ENCODE measurements around the gene CCDC186. TPM values are rescaled to one million over a fixed set of nuclear protein-coding genes. Genes with fewer than 3 reads are reported as not detected.
A peak's percentile ranks its signal among the peaks of the same experiment; 100 is the strongest.

The CCDC186 gene
- total and polyA plus RNA-seq, 2 donors from 2014 or later: 4.7 to 34.2 TPM

- Histone ChIP-seq H3K36me3 (ENCODE audit: control insufficient read depth in 2 of 3, insufficient read depth in 3 of 3, low read length in 3 of 3) (no peaks in the 10 kb centered on the region), H3K9ac (ENCODE audit: low read length in 3 of 3) (no peak overlapping the region), H3K4me3 (ENCODE audit: low read length in 3 of 3) (no peak overlapping the region), H3K27ac (ENCODE audit: low read depth in 2 of 2, low read length in 2 of 2) (no peak overlapping the region), H3K9me3 (ENCODE audit: control insufficient read depth in 2 of 3, insufficient read depth in 1 of 3, low read length in 3 of 3) (no peaks in the 10 kb centered on the region), H3K27me3 (ENCODE audit: control insufficient read depth, insufficient read depth, low read length) (no peaks in the 10 kb centered on the region), H3K4me1 (ENCODE audit: control insufficient read depth in 2 of 3, insufficient read depth in 2 of 3, low read depth in 1 of 3, low read length in 3 of 3) (peaks cover 0 to 10% (median 3%) of the 10 kb centered on the region in 3 donors)
- FAIRE-seq (no peak), DNase-seq (no peak)
- intact Hi-C loops (cut with DNase I): no loop called here
- no peak for TF ChIP-seq CTCF (IDR thresholded peaks at IDR 0.05; ENCODE audit: borderline replicate concordance, extremely low read depth, insufficient read depth)
These were observed 2.5 kb upstream of the CCDC186 start for GRCh38 chr10:114176511-114176910.

- no peak overlapping the region for H3K27ac ChIP-seq (ENCODE audit: low read depth in 2 of 2, low read length in 2 of 2)
- no peak for TF ChIP-seq CTCF (IDR thresholded peaks at IDR 0.05; ENCODE audit: borderline replicate concordance, extremely low read depth, insufficient read depth)
- H3K27me3 ChIP-seq (ENCODE audit: control insufficient read depth, insufficient read depth, low read length): no peaks in the 10 kb centered on the region
- intact Hi-C loops (cut with DNase I): no loop called here
- DNase-seq (no peak), FAIRE-seq (no peak)
- H3K9ac ChIP-seq (ENCODE audit: low read length in 3 of 3): no peak overlapping the region
- no peaks in the 10 kb centered on the region for H3K36me3 ChIP-seq (ENCODE audit: control insufficient read depth in 2 of 3, insufficient read depth in 3 of 3, low read length in 3 of 3)
- no peak overlapping the region for H3K4me3 ChIP-seq (ENCODE audit: low read length in 3 of 3)
- H3K4me1 ChIP-seq (ENCODE audit: control insufficient read depth in 2 of 3, insufficient read depth in 2 of 3, low read depth in 1 of 3, low read length in 3 of 3): peaks cover 0 to 4% (median 3%) of the 10 kb centered on the region in 3 donors
- H3K9me3 ChIP-seq (ENCODE audit: control insufficient read depth in 2 of 3, insufficient read depth in 1 of 3, low read length in 3 of 3): no peaks in the 10 kb centered on the region
These were observed 1.7 kb upstream of the CCDC186 start for GRCh38 chr10:114175667-114176066.

GRCh38 chr10:114174695-114175188 lies 739 bp upstream of the CCDC186 start:
- intact Hi-C loops (cut with DNase I): no loop called here
- H3K27me3 ChIP-seq (ENCODE audit: control insufficient read depth, insufficient read depth, low read length): no peaks in the 10 kb centered on the region
- H3K4me3 ChIP-seq (ENCODE audit: low read length in 3 of 3): peak overlapping the region; percentile 86 to 97 (median 88)
- peak overlapping the region; percentile 75 to 87 for H3K27ac ChIP-seq (ENCODE audit: low read depth in 2 of 2, low read length in 2 of 2)
- H3K9ac ChIP-seq (ENCODE audit: low read length in 3 of 3): peak overlapping the region; percentile 2 to 60 (median 43)
- H3K9me3 ChIP-seq (ENCODE audit: control insufficient read depth in 2 of 3, insufficient read depth in 1 of 3, low read length in 3 of 3): no peaks in the 10 kb centered on the region
- FAIRE-seq (no peak), DNase-seq (peak in 1 of 5 donors; percentile 83)
- no peaks in the 10 kb centered on the region for H3K36me3 ChIP-seq (ENCODE audit: control insufficient read depth in 2 of 3, insufficient read depth in 3 of 3, low read length in 3 of 3)
- TF ChIP-seq CTCF (IDR thresholded peaks at IDR 0.05; ENCODE audit: borderline replicate concordance, extremely low read depth, insufficient read depth): no peak
- peaks cover 0 to 8% (median 3%) of the 10 kb centered on the region in 3 donors for H3K4me1 ChIP-seq (ENCODE audit: control insufficient read depth in 2 of 3, insufficient read depth in 2 of 3, low read depth in 1 of 3, low read length in 3 of 3)

GRCh38 chr10:114173603-114173920 lies 441 bp downstream of the CCDC186 start:
- DNase-seq (peak in 1 of 5 donors; percentile 54), FAIRE-seq (no peak)
- Histone ChIP-seq H3K4me1 (ENCODE audit: control insufficient read depth in 2 of 3, insufficient read depth in 2 of 3, low read depth in 1 of 3, low read length in 3 of 3) (peaks cover 0 to 8% (median 3%) of the 10 kb centered on the region in 3 donors), H3K4me3 (ENCODE audit: low read length in 3 of 3) (peak overlapping the region; percentile 86 to 97 (median 88)), H3K9ac (ENCODE audit: low read length in 3 of 3) (peak overlapping the region; percentile 82 to 98 (median 84)), H3K27ac (ENCODE audit: low read depth in 2 of 2, low read length in 2 of 2) (peak overlapping the region; percentile 87 to 96), H3K9me3 (ENCODE audit: control insufficient read depth in 2 of 3, insufficient read depth in 1 of 3, low read length in 3 of 3) (peaks cover 0 to 2% (median 0%) of the 10 kb centered on the region in 3 donors), H3K36me3 (ENCODE audit: control insufficient read depth in 2 of 3, insufficient read depth in 3 of 3, low read length in 3 of 3) (no peaks in the 10 kb centered on the region), H3K27me3 (ENCODE audit: control insufficient read depth, insufficient read depth, low read length) (no peaks in the 10 kb centered on the region)
- no peak for TF ChIP-seq CTCF (IDR thresholded peaks at IDR 0.05; ENCODE audit: borderline replicate concordance, extremely low read depth, insufficient read depth)
- intact Hi-C loops (cut with DNase I): no loop called here

Measured in kidney (tissue), 14 donors.